GM12878 (cell line): ENCODE measurements around the gene MYL12B. TPM values are rescaled to one million over a fixed set of nuclear protein-coding genes. Genes with fewer than 3 reads are reported as not detected.
"Not testable (repeated sequence)": the region's sequence is repeated elsewhere in the genome, so short reads cannot be mapped to it uniquely, and the experiment has no call there.

Experiments
- ATAC-seq: fragments of 200-7000 bp; cut with Tn5 transposase; 3 replicates; pipeline ENCODE4 v1.9.1; 2020; ENCODE audit warnings: mild to moderate bottlenecking, moderate library complexity
- BruUV-seq: library from RNA; stranded (reverse); fragments of 400-500 nt; replicated peaks from 2 replicates; lab custom pipeline; 2021; lab: Mats Ljungman, UMichigan
- CTCF ChIA-PET: fragments of 300-600 bp; sonication (Branson Sonifier 250); formaldehyde crosslinking; extraction: SDS; loops from one replicate; lab custom pipeline; 2021; ENCODE audit warnings: inconsistent platforms; lab: Yijun Ruan, JAX
- POLR2A ChIA-PET: fragments of 350-600 bp; formaldehyde crosslinking; extraction: SDS; loops from one replicate; lab custom pipeline; 2021; ENCODE audit warnings: inconsistent platforms; lab: Charles Lee
- RAD21 ChIA-PET: fragments of 300-600 bp; sonication (Branson Sonifier 250); formaldehyde crosslinking; loops from one replicate; lab custom pipeline; 2023; ENCODE audit warnings: antibody characterized with exemption; ENCODE audit not compliant: unreplicated experiment; lab: Charles Lee
- SMC1A ChIA-PET: fragments of 300-600 bp; sonication (Branson Sonifier 250); formaldehyde crosslinking; loops from one replicate; lab custom pipeline; 2023; ENCODE audit not compliant: unreplicated experiment, uncharacterized antibody; lab: Charles Lee
- DNase-seq: peaks from one replicate; pipeline ENCODE4 v3.0.0-alpha.2; 2011; ENCODE audit warnings: low read depth, low spot score
- FAIRE-seq: peaks from 3 replicates; lab custom pipeline; 2011; peaks lifted over from hg19 to GRCh38; lab: Jason Lieb, UNC
- H2AFZ ChIP-seq: 2 replicates; pipeline ENCODE4 v1.6.0; 2011; ENCODE audit warnings: low read depth, low read length, control low read depth; ENCODE audit not compliant: control insufficient read depth
- H3K27ac ChIP-seq: 2 replicates; pipeline ENCODE4 v1.5.1; 2011; ENCODE audit warnings: control low read depth; ENCODE audit not compliant: control insufficient read depth, insufficient read depth
- H3K27me3 ChIP-seq, 2 experiments: replicated peaks in 1 of 2; 2 replicates each; pipeline versions ENCODE4 v1.6.0 to v1.6.1; 2011; ENCODE audit warnings: low read length in 1 of 2; ENCODE audit not compliant: control insufficient read depth in 2 of 2, insufficient read depth in 2 of 2
- H3K36me3 ChIP-seq, 2 experiments: 2 replicates each; pipeline ENCODE4 v1.5.1; 2011; ENCODE audit warnings: low read length in 1 of 2; ENCODE audit not compliant: control insufficient read depth in 2 of 2, insufficient read depth in 2 of 2
- H3K4me1 ChIP-seq: 2 replicates; pipeline ENCODE4 v1.6.1; 2011; ENCODE audit warnings: mild to moderate bottlenecking, low read length, moderate library complexity, mixed read lengths; ENCODE audit not compliant: control insufficient read depth, insufficient read depth
- H3K4me2 ChIP-seq: 2 replicates; pipeline ENCODE4 v1.6.0; 2011; ENCODE audit warnings: control low read depth; ENCODE audit not compliant: control insufficient read depth, insufficient read depth
- H3K4me3 ChIP-seq: fragments of 200-600 bp; sonication (generic); 2 replicates; pipeline ENCODE4 v1.5.1; 2016
- H3K79me2 ChIP-seq: 2 replicates; pipeline ENCODE4 v1.6.0; 2011; ENCODE audit warnings: low read length; ENCODE audit not compliant: control insufficient read depth, insufficient read depth
- H3K9ac ChIP-seq: 2 replicates; pipeline ENCODE4 v1.8.0; 2011; ENCODE audit warnings: low read length, control low read depth, mixed read lengths; ENCODE audit not compliant: control insufficient read depth, insufficient read depth
- H3K9me3 ChIP-seq: replicated peaks from 3 replicates; pipeline ENCODE4 v1.5.1; 2011; ENCODE audit warnings: mild to moderate bottlenecking, low read length; ENCODE audit not compliant: control insufficient read depth, insufficient read depth
- H4K20me1 ChIP-seq: 2 replicates; pipeline ENCODE4 v1.6.0; 2011; ENCODE audit not compliant: control insufficient read depth, insufficient read depth
- EGR1 ChIP-seq, 2 experiments: IDR thresholded peaks; 1 replicate in 1 of 2; 2 replicates in 1 of 2; pipeline ENCODE4 v1.6.1; 2011 to 2012; ENCODE audit warnings: low read depth in 2 of 2, low read length in 2 of 2, borderline replicate concordance in 1 of 2, mild to moderate bottlenecking in 1 of 2, moderate library complexity in 1 of 2
- GATAD2B ChIP-seq: fragments of 450-650 bp; conservative IDR thresholded peaks from 2 replicates; pipeline ENCODE4 v1.6.1; 2017; ENCODE audit warnings: low read depth, mild to moderate bottlenecking, moderate library complexity
- MEF2A ChIP-seq: IDR thresholded peaks from 2 replicates; pipeline ENCODE4 v1.6.1; 2011; ENCODE audit warnings: low read depth, mild to moderate bottlenecking, low read length, moderate library complexity; ENCODE audit not compliant: insufficient read depth
- MEF2B ChIP-seq: fragments of 450-650 bp; IDR thresholded peaks from 2 replicates; pipeline ENCODE4 v1.6.1; 2018; ENCODE audit warnings: mild to moderate bottlenecking, moderate library complexity; ENCODE audit not compliant: partially characterized antibody, poor library complexity, severe bottlenecking
- PBX3 ChIP-seq: IDR thresholded peaks from 2 replicates; pipeline ENCODE4 v1.6.1; 2011; ENCODE audit warnings: mild to moderate bottlenecking, low read depth, low read length, moderate library complexity; ENCODE audit not compliant: insufficient replicate concordance
- POLR2AphosphoS5 ChIP-seq: IDR thresholded peaks from 2 replicates; pipeline ENCODE4 v1.6.1; 2011; ENCODE audit warnings: mild to moderate bottlenecking, low read length, inconsistent platforms
- RELB ChIP-seq: fragments of 450-650 bp; IDR thresholded peaks from 2 replicates; pipeline ENCODE4 v1.6.1; 2017; ENCODE audit warnings: low read depth, mild to moderate bottlenecking, moderate library complexity
- SMAD5 ChIP-seq: IDR thresholded peaks from 2 replicates; pipeline ENCODE4 v1.6.1; 2016; ENCODE audit warnings: antibody characterized with exemption, low read depth
- ZNF622 ChIP-seq: fragments of 450-650 bp; IDR thresholded peaks from 2 replicates; pipeline ENCODE4 v1.6.1; 2017; ENCODE audit warnings: mild to moderate bottlenecking, inconsistent platforms
- ZZZ3 ChIP-seq: IDR thresholded peaks from 2 replicates; pipeline ENCODE4 v1.6.1; 2011; ENCODE audit warnings: low read depth; ENCODE audit not compliant: control insufficient read depth, insufficient read length
- WGBS: methylation state at CpG from one replicate; pipeline ENCODE4 v1.1.6; 2016; ENCODE audit warnings: low lambda C conversion rate; ENCODE audit not compliant: insufficient replicate concordance, insufficient coverage; ENCODE audit errors: missing lambda C conversion rate; 5-methylcytosine and 5-hydroxymethylcytosine counted together
- in situ Hi-C: fragments of 300-500 bp; cut with MboI; formaldehyde crosslinking; loops from 9 replicates; pipeline ENCODE4 v1.14.3; 2018; ENCODE audit warnings: mixed read lengths
- intact Hi-C: fragments of 100-400 bp; cut with micrococcal nuclease; formaldehyde crosslinking; loops from one replicate; pipeline ENCODE4 v1.14.2; 2022; ENCODE audit not compliant: unreplicated experiment
- polyA plus RNA-seq, 11 experiments: library from polyadenylated mRNA; depleted of rRNA in 4 of 11; unstranded in 6 of 11; stranded (reverse) in 5 of 11; fragments of >200 nt; fragmentation: Nextera tagmentation in 4 of 11; fragmentation: Illumina TruSeq in 1 of 11; extraction: Ambion mirVana in 4 of 11; extraction: Trizol in 1 of 11; gene quantifications; 1 replicate in 1 of 11; 2 replicates in 10 of 11; pipeline versions ENCODE4 v1.2.1 to v1.2.3, GENCODE V29; 2011 to 2016; ENCODE audit warnings: inconsistent platforms in 2 of 11, missing spikeins in 2 of 11, low read depth in 1 of 11
- total RNA-seq, 4 experiments: library from RNA; depleted of rRNA in 3 of 4; stranded (reverse); fragments of >200 nt in 3 of 4; fragmentation: Illumina TruSeq in 1 of 4; extraction: Trizol in 1 of 4; gene quantifications; 2 replicates each; pipeline versions ENCODE4 v1.2.1 to v1.2.3, GENCODE V29; 2013 to 2021

The MYL12B gene
- total and polyA plus RNA-seq, 10 of the 15 experiments (the other 5 are each of a cell fraction or from before 2014, with no cell fraction given): 179 to 739 (median 400) TPM

GRCh38 chr18:3306391-3306790 is 44.5 kb downstream of the MYL12B start (continued):
- TF ChIP-seq POLR2AphosphoS5 (no peak), GATAD2B (no peak), ZNF622 (no peak), EGR1 (IDR thresholded peaks at IDR 0.05; ENCODE audit: borderline replicate concordance in 1 of 2, low read depth in 2 of 2, low read length in 2 of 2) (no peak), RELB (no peak), SMAD5 (no peak), MEF2A (no peak)
- TF ChIP-seq, all 136 proteins: peak for 0

- no peak overlapping the region for H3K9ac ChIP-seq
- no peaks in the 10 kb centered on the region for H3K27me3 ChIP-seq
- no TSS peak for BruUV-seq
- H2AFZ ChIP-seq: no peak overlapping the region
- no peak overlapping the region for H3K27ac ChIP-seq
- DNase-seq: no peak
- ChIA-PET RAD21 (no interaction called here), POLR2A (no interaction called here), SMC1A (interaction anchor here (1.0 to 1.3 kb wide), 2 partner anchors 9 to 133 kb away, joined by 3 read pairs; no protein-coding TSS in a partner anchor), CTCF (interaction anchor here (0.6 kb wide), 1 partner anchor 153 kb away, joined by 3 read pairs; no protein-coding TSS in a partner anchor)
- in situ Hi-C loops: no loop called here
- H3K79me2 ChIP-seq: no peaks in the 10 kb centered on the region
- H3K9me3 ChIP-seq: no peaks in the 10 kb centered on the region
- intact Hi-C loops: no loop called here
- H3K4me1 ChIP-seq: no peaks in the 10 kb centered on the region
- no peak for ATAC-seq
- 15% methylated on average over 4 of the region's 4 CpGs for WGBS
- no peak for FAIRE-seq
- no peaks in the 10 kb centered on the region for H4K20me1 ChIP-seq
- no peaks in the 10 kb centered on the region for H3K36me3 ChIP-seq
- no peak for TF ChIP-seq ZZZ3
- TF ChIP-seq PBX3: no peak
- no peak for TF ChIP-seq MEF2B
- H3K4me3 ChIP-seq: no peak overlapping the region
- no peak overlapping the region for H3K4me2 ChIP-seq
Measured at GRCh38 chr18:3313685-3314084, 51.8 kb downstream of the MYL12B start.

- WGBS: 0% methylated on average over 1 of the region's 1 CpG
- H2AFZ ChIP-seq, H3K27ac ChIP-seq, BruUV-seq, H3K4me3 ChIP-seq, H3K4me1 ChIP-seq, H3K27me3 ChIP-seq, H3K9me3 ChIP-seq, H4K20me1 ChIP-seq, FAIRE-seq, POLR2A ChIA-PET, DNase-seq, SMC1A ChIA-PET, H3K4me2 ChIP-seq, H3K9ac ChIP-seq, ATAC-seq, RAD21 ChIA-PET, H3K79me2 ChIP-seq, H3K36me3 ChIP-seq, in situ Hi-C loops, intact Hi-C loops: not testable (repeated sequence)
- CTCF ChIA-PET: interaction anchor here (1.4 to 3.7 kb wide), 2 partner anchors 18 to 140 kb away, joined by 3 to 13 read pairs; no protein-coding TSS in a partner anchor
Measured at GRCh38 chr18:3315344-3315743, 53.4 kb downstream of the MYL12B start.
